GM19397 (cell line): ENCODE data around the gene EP400.

Experiments used
- ATAC-seq: cut with Tn5 transposase; IDR thresholded peaks from one replicate; pipeline ENCODE4 v1.9.1; 2021; ENCODE audit warnings: mild to moderate bottlenecking, moderate library complexity; ENCODE audit not compliant: unreplicated experiment

EP400 gene

DNA sequence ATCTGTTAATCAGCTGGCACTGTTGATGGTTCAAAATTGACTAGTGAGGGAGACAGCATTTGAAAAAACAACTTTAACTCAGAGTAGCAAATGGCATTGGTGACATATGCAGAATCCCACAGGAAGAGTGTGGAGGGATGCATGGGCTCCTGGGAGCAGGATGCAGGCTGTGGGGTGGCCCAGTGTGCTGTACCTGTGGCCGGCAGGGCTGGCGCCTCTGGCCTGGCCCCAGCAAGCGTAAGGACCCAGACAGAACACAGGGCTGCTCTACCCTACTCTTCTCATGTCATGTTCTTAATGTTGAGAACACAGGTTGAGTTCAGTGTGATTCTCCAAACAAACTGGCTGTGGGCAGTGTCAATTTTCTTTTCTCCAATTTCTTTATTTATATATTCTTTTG is 160.9 kb downstream of the EP400 start:
- no peak for ATAC-seq

GRCh38 chr12:132111654-132112304 is 162.0 kb downstream of the EP400 start:
- no peak for ATAC-seq

GRCh38 chr12:132114667-132115066 is 164.9 kb downstream of the EP400 start:
- ATAC-seq = no peak

GRCh38 chr12:132115500-132115899 is 165.8 kb downstream of the EP400 start:
- no peak for ATAC-seq

DNA sequence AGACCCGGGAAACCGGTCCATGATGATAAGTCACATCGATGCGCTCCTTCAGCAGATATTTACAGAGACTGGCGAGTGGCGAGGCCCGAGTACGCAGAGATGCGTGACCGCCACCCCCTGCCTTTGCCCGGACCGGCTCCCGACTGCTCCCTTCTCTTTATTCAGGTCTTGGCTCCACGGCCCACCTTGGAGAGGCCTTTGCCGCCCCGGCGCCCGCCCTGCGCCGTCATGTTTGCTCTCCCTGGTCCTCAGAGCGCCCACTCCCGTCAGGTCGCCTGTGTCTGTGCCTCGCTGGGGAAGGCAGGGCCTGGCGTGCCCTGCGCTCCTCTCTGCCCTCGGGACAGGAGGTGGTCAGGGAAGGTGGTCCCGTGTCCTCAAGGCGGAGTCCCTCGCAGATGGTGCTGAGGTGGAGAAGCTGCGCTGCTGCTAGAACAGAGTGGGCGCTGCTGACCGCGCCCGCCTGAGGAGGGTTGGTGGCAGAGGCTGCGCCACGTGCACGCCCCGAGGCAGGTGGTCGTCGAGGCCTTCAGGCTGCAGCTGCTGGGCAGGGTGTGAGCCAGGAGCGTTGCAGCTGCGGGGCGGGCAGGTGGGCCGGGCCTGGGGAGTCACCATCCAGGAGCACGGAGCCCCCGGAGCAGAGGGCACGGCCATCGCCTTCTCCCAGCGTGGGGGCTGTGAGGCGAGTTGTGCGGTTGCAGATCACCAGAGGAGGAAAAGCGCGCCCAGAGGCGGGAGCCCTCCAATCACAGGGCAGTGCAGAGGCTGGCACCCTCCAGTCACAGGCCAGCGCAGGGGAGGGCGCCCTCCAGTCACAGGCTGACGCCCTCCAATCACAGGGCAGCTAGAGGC is 167.2 kb downstream of the EP400 start:
- ATAC-seq = no peak

DNA sequence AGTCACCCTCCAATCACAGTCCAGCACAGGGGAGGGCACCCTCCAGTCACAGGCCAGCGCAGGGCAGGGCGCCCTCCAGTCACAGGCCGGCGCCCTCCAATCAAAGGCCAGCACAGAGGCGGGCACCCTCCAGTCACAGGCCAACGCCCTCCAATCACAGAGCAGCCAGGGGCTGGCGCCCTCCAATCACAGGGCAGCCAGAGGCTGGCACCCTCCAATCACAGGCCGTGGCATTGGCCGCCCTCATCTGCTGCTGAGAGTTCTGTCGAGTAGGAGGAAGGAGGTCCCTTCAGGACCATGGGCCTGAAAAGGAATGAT is 167.8 kb downstream of the EP400 start:
- ATAC-seq = no peak

DNA sequence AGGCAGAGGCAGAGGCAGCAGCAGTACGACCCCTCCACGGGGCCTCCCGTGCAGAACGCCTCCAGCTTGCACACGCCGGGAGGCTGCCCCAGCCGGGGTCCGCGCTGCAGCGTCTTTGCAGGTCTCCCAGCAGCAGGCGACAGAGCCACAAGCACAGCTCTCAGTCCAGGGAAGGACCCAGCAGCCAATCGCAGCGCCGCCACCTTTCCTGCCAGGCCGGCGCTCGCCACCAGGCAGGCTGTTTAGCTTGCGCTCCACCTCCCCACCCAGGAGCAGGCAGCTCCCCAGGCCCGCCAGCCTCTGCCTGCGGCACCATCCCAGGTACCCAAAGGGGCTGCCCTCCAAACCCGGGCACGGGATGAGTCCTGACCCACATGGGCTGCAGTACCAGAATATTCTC is 169.1 kb downstream of the EP400 start:
- no peak for ATAC-seq

GRCh38 chr12:132121283-132121682 is 171.5 kb downstream of the EP400 start:
- ATAC-seq = no peak

DNA sequence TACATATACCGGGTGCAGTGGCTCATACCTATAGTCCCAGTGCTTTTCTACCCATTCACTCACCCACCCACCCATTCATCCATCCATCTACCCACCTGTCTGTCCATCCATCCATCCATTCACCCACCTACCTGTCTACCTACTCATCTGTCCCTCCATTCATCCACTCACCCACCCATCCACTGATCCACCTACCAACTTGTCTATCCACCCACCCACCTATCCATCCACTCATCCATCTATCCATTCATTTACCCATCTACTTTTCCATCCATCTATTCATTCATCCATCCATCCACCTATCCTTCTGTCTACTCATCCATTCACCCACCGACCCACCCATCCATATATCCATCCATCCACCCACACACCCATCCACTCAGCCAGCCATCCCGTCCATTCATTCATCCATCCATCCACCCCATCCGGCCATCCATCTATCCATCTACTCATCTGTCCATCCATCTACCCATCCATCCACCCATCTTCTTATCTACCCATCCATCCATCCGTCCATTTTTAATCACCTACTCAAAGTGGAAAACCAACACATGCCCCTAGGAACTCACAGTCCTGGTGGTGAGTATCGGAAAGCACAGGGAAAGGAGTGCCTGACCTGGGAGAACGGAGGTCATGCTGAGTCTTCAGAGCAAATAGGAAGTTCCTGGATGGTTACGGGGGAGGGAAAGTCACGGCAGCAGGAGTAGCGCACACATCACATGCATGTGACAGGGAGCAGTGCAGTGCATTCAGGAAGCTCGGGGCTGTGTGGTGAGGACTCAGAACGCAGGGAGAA is 174.4 kb downstream of the EP400 start:
- no peak for ATAC-seq

DNA sequence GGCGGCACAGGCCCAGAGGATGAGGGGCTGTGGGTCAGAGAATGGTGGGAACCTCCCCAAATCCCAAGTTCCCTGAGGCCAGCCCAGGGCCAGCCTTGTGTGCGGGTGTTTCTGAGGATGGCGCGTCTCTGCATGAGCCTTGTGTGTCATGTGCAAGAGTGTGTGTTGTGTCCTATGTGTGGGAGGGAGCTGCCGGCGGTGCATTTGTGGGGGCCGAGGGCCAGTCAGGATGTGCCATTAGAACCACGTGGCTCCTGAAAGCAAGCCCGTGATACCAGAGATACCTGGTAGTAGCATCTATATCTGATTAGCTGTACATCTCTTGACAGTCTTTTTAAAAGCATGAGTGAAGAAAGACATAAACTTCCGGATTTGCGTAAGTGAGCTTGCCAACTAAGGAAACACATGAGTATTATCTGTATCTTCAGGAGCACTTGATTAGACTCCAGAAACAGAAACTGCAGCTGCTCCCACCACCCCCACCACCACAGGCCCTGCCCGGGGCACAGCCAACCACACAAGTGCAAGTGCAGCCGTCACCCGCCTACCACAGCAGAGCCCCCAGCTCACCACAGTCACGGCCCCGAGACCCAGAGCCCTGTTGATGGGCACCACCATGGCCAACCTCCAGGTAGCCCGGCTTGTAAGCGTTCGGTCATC is 175.2 kb downstream of the EP400 start:
- no peak for ATAC-seq

GRCh38 chr12:132125736-132126135 is 176.0 kb downstream of the EP400 start:
- ATAC-seq = no peak

DNA sequence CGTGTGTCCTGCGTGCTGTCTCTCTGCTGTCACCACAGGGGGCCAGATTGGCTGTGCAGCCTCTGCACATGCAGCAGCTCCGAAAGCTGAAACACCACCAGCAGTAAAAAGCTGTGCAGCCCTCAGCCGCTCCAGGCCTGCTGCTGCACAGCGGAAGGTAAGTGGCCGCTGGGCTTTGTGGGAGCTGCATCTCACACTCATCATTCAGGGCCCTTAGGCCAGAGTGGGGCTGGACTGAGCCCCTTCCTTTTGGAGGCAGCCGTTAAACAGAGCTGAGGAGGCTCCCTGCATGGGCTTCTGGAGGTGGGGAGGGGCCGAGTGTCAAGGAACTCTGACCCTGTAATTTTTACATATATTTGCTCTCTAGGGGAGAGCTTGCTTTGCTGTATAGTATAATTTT is 177.3 kb downstream of the EP400 start:
- no peak for ATAC-seq

GRCh38 chr12:132129007-132129406 is 179.3 kb downstream of the EP400 start:
- no peak for ATAC-seq

DNA sequence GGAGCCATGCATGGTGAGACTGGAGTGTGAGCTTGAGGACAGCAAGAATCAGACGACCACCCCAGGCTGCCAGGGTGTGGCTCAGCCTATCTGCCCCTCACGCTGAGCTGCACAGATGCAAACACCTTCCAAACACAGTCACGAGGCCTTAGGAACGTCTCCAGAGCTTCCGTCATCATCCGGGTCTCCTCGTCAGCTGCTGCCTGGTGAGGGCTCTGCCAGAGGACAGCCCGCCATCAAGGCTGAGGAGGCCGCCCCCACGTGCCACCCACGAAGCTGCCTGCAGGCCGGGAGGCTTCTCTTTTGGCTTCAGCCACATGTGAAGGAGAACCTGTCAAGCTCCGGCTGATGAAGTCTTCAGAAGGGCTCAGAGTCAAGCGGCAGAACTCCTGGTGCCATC is 180.9 kb downstream of the EP400 start:
- no peak for ATAC-seq
